Measurements from ENCODE around the gene TMUB2. TPM values are rescaled to one million over a fixed set of nuclear protein-coding genes. Genes with fewer than 3 reads are reported as not detected.

Gene TMUB2
- total and polyA plus RNA-seq, 2 donors = 20.2 to 48.7 TPM

GRCh38 chr17:44202756-44203155, 16.0 kb downstream of the TMUB2 start:
- no peaks in the 10 kb centered on the region for H3K4me1 ChIP-seq (ENCODE audit: insufficient read depth)
- H3K4me3 ChIP-seq (ENCODE audit: low read depth, low read length) = no peak overlapping the region
- DNase-seq (ENCODE audit: extremely low spot score) = no peak
- H3K27ac ChIP-seq (ENCODE audit: low read depth) = no peak overlapping the region
- H3K36me3 ChIP-seq (ENCODE audit: insufficient read depth) = no peaks in the 10 kb centered on the region
- WGBS = 89% methylated on average over 4 of the region's 4 CpGs

GRCh38 chr17:44203731-44204440, 17.1 kb downstream of the TMUB2 start:
- DNase-seq (ENCODE audit: extremely low spot score) = no peak
- WGBS = 54% methylated on average over 9 of the region's 9 CpGs
- no peak overlapping the region for H3K4me3 ChIP-seq (ENCODE audit: low read depth, low read length)

GRCh38 chr17:44204441-44204882, 17.7 kb downstream of the TMUB2 start:
- Histone ChIP-seq H3K4me3 (ENCODE audit: low read depth, low read length) (no peak overlapping the region), H3K4me1 (ENCODE audit: insufficient read depth) (no peaks in the 10 kb centered on the region), H3K36me3 (ENCODE audit: insufficient read depth) (no peaks in the 10 kb centered on the region), H3K27ac (ENCODE audit: low read depth) (no peak overlapping the region)
- 46% methylated on average over 5 of the region's 5 CpGs for WGBS
- DNase-seq (ENCODE audit: extremely low spot score) = no peak

More at GRCh38 chr17:44203731-44204440, 17.1 kb downstream of the TMUB2 start:
- no peak overlapping the region for H3K27ac ChIP-seq (ENCODE audit: low read depth)
- H3K36me3 ChIP-seq (ENCODE audit: insufficient read depth) = no peaks in the 10 kb centered on the region
- H3K4me1 ChIP-seq (ENCODE audit: insufficient read depth) = no peaks in the 10 kb centered on the region

- 49% methylated on average over 13 of the region's 13 CpGs for WGBS
- Histone ChIP-seq H3K4me3 (ENCODE audit: low read depth, low read length) (no peak overlapping the region), H3K36me3 (ENCODE audit: insufficient read depth) (no peaks in the 10 kb centered on the region), H3K27ac (ENCODE audit: low read depth) (no peak overlapping the region), H3K4me1 (ENCODE audit: insufficient read depth) (no peaks in the 10 kb centered on the region)
- no peak for DNase-seq (ENCODE audit: extremely low spot score)
Measured at GRCh38 chr17:44205962-44206824, 19.4 kb downstream of the TMUB2 start.

DNA sequence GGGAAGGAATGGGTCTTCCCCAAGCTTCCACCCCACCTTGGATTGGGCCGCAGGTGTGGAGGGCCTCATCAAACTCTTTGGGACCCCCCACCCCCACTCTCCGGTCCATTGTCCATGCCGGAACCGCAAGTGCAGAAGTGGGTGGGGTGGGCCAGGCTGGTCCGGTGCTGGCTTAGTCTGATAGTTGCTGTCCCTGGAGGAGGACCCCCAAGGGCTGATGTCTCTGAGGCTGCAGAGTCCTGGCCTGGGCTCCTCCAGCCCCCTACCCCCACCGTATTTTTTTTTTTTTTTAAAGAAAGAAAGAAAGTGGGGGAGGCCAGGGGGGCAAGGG, 20.0 kb downstream of the TMUB2 start:
- Histone ChIP-seq H3K4me1 (ENCODE audit: insufficient read depth) (no peaks in the 10 kb centered on the region), H3K27ac (ENCODE audit: low read depth) (no peak overlapping the region), H3K36me3 (ENCODE audit: insufficient read depth) (no peaks in the 10 kb centered on the region), H3K4me3 (ENCODE audit: low read depth, low read length) (no peak overlapping the region)
- DNase-seq (ENCODE audit: extremely low spot score) = no peak
- WGBS = 78% methylated on average over 6 of the region's 6 CpGs

- no peak for DNase-seq (ENCODE audit: extremely low spot score)
- no peak overlapping the region for H3K27ac ChIP-seq (ENCODE audit: low read depth)
- no peaks in the 10 kb centered on the region for H3K4me1 ChIP-seq (ENCODE audit: insufficient read depth)
- H3K4me3 ChIP-seq (ENCODE audit: low read depth, low read length) = no peak overlapping the region
- H3K36me3 ChIP-seq (ENCODE audit: insufficient read depth) = no peaks in the 10 kb centered on the region
- WGBS = 85% methylated on average over 17 of the region's 17 CpGs
Measured at GRCh38 chr17:44207319-44207718, 20.5 kb downstream of the TMUB2 start.

GRCh38 chr17:44207743-44208142, 21.0 kb downstream of the TMUB2 start:
- no peak overlapping the region for H3K27ac ChIP-seq (ENCODE audit: low read depth)
- H3K36me3 ChIP-seq (ENCODE audit: insufficient read depth) = no peaks in the 10 kb centered on the region
- no peaks in the 10 kb centered on the region for H3K4me1 ChIP-seq (ENCODE audit: insufficient read depth)
- DNase-seq (ENCODE audit: extremely low spot score) = no peak
- 83% methylated on average over 5 of the region's 5 CpGs for WGBS
- H3K4me3 ChIP-seq (ENCODE audit: low read depth, low read length) = no peak overlapping the region

DNA sequence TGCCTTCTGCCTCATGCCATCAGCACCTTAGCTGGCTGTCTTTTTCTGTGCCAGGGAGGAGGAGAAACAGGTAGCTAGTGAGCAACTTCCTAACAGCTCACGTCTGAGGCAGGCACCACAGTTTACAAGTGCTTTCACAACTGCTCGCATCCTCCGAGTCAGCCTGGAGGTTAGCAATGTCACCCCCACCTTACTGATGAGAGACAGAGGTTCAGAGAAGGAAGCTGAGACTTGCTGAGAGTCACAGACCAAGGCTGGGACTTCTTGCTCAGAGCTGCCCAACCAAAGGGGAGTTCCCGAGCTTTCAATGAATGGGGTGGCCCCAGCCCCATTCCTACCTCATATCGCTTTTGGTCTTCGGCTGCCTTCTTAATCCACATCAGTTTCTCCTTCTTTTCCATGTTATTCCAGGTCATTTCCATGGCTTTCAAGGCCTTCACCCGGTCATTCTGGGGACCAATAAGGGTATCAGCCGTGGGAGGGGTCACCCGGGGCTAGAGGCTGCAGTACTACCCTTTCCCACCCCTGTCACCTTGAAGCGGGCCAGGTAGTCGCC, 23.1 kb downstream of the TMUB2 start:
- no peak overlapping the region for H3K4me3 ChIP-seq (ENCODE audit: low read depth, low read length)
- no peak for DNase-seq (ENCODE audit: extremely low spot score)
- 72% methylated on average over 11 of the region's 11 CpGs for WGBS
- H3K27ac ChIP-seq (ENCODE audit: low read depth) = no peak overlapping the region
- H3K4me1 ChIP-seq (ENCODE audit: insufficient read depth) = no peaks in the 10 kb centered on the region
- H3K36me3 ChIP-seq (ENCODE audit: insufficient read depth) = no peaks in the 10 kb centered on the region

- no peak overlapping the region for H3K27ac ChIP-seq (ENCODE audit: low read depth)
- no peaks in the 10 kb centered on the region for H3K4me1 ChIP-seq (ENCODE audit: insufficient read depth)
- 25% methylated on average over 64 of the region's 64 CpGs for WGBS
- DNase-seq (ENCODE audit: extremely low spot score) = no peak
- no peak overlapping the region for H3K4me3 ChIP-seq (ENCODE audit: low read depth, low read length)
- H3K36me3 ChIP-seq (ENCODE audit: insufficient read depth) = no peaks in the 10 kb centered on the region
Measured at GRCh38 chr17:44210342-44211192, 23.8 kb downstream of the TMUB2 start.

- H3K4me1 ChIP-seq (ENCODE audit: insufficient read depth) = no peaks in the 10 kb centered on the region
- no peak overlapping the region for H3K4me3 ChIP-seq (ENCODE audit: low read depth, low read length)
- no peak for DNase-seq (ENCODE audit: extremely low spot score)
- WGBS = 90% methylated on average over 30 of the region's 30 CpGs
- no peaks in the 10 kb centered on the region for H3K36me3 ChIP-seq (ENCODE audit: insufficient read depth)
- no peak overlapping the region for H3K27ac ChIP-seq (ENCODE audit: low read depth)
Measured at GRCh38 chr17:44211281-44212265, 24.8 kb downstream of the TMUB2 start.

GRCh38 chr17:44212507-44213402, 26.0 kb downstream of the TMUB2 start:
- Histone ChIP-seq H3K27ac (ENCODE audit: low read depth) (no peak overlapping the region), H3K4me3 (ENCODE audit: low read depth, low read length) (no peak overlapping the region), H3K4me1 (ENCODE audit: insufficient read depth) (no peaks in the 10 kb centered on the region), H3K36me3 (ENCODE audit: insufficient read depth) (no peaks in the 10 kb centered on the region)
- 67% methylated on average over 31 of the region's 31 CpGs for WGBS
- no peak for DNase-seq (ENCODE audit: extremely low spot score)

Measured in urinary bladder (tissue), 4 donors.